HCT116 (cell line): ENCODE results near the gene CABP2. TPM values are rescaled to one million over a fixed set of nuclear protein-coding genes. Genes with fewer than 3 reads are reported as not detected.

Experiments used
- ATAC-seq: fragments of 200-7000 bp; cut with Tn5 transposase; 2 replicates; pipeline ENCODE4 v1.9.1; 2020; ENCODE audit warnings: mild to moderate bottlenecking, moderate library complexity
- BruUV-seq: library from RNA; stranded (reverse); fragments of 400-500 nt; replicated peaks from 2 replicates; lab custom pipeline; 2021; lab: Mats Ljungman, UMichigan
- CTCF ChIA-PET: fragments of 300-600 bp; sonication (Branson Sonifier 250); formaldehyde crosslinking; loops from one replicate; lab custom pipeline; 2021; ENCODE audit warnings: antibody characterized with exemption; lab: Charles Lee
- POLR2A ChIA-PET: fragments of 300-600, 350-600 bp; sonication (Branson Sonifier 250); formaldehyde crosslinking; loops from one replicate; lab custom pipeline; 2021; ENCODE audit warnings: antibody characterized with exemption; lab: Charles Lee
- RAD21 ChIA-PET, 2 experiments: fragments of 300-600 bp; sonication (Branson Sonifier 250); formaldehyde crosslinking; loops; one replicate each; lab custom pipeline; 2023; ENCODE audit warnings: low total read pairs in 2 of 2; ENCODE audit not compliant: uncharacterized antibody in 2 of 2, unreplicated experiment in 2 of 2, low non-redundant PET in 1 of 2; lab: Charles Lee
- DNase-seq: peaks from one replicate; pipeline ENCODE4 v3.0.0-alpha.2; 2010; ENCODE audit warnings: low read depth, low spot score
- H2AFZ ChIP-seq: fragments of 200-600 bp; shearing (Covaris generic), sonication (generic); 2 replicates; pipeline ENCODE4 v1.6.1; 2017; ENCODE audit warnings: low read depth, mixed run types, mixed read lengths, antibody characterized with exemption, low read length; ENCODE audit not compliant: poor library complexity, severe bottlenecking
- H3K27ac ChIP-seq: 2 replicates; pipeline ENCODE4 v1.5.1; 2012; ENCODE audit warnings: low read depth, low read length
- H3K27me3 ChIP-seq: fragments of 200-600 bp; sonication (generic); 2 replicates; pipeline ENCODE4 v1.6.1; 2016; ENCODE audit warnings: mixed run types, low read length, mixed read lengths; ENCODE audit not compliant: insufficient read depth
- H3K36me3 ChIP-seq, 2 experiments: fragments of 200-500 bp in 1 of 2; fragments of 200-600 bp in 1 of 2; sonication (Bioruptor generic) in 1 of 2; sonication (generic) in 1 of 2; 2 replicates each; pipeline versions ENCODE4 v1.5.1 to v1.6.1; 2014 to 2016; ENCODE audit warnings: low read length in 2 of 2, inconsistent platforms in 1 of 2, mixed read lengths in 1 of 2, mixed run types in 1 of 2; ENCODE audit not compliant: insufficient read depth in 2 of 2, control insufficient read depth in 1 of 2
- H3K4me1 ChIP-seq, 2 experiments: fragments of 200-600 bp in 1 of 2; sonication (generic) in 1 of 2; 2 replicates each; pipeline versions ENCODE4 v1.5.1 to v1.6.1; 2012 to 2017; ENCODE audit warnings: low read length in 2 of 2, inconsistent platforms in 1 of 2, mild to moderate bottlenecking in 1 of 2, mixed read lengths in 1 of 2, mixed run types in 1 of 2, moderate library complexity in 1 of 2; ENCODE audit not compliant: insufficient read depth in 2 of 2, control insufficient read depth in 1 of 2
- H3K4me2 ChIP-seq: fragments of 200-600 bp; sonication (generic); 2 replicates; pipeline ENCODE4 v1.6.1; 2017; ENCODE audit warnings: mixed run types, low read length, mixed read lengths
- H3K4me3 ChIP-seq, 2 experiments: fragments of 200-600 bp in 1 of 2; sonication (generic) in 1 of 2; replicated peaks in 1 of 2; 2 replicates each; pipeline ENCODE4 v1.5.1; 2011 to 2016; ENCODE audit warnings: low read length in 2 of 2, control low read depth in 1 of 2, low read depth in 1 of 2, mild to moderate bottlenecking in 1 of 2, mixed read lengths in 1 of 2, mixed run types in 1 of 2
- H3K79me2 ChIP-seq: fragments of 200-600 bp; sonication (generic); 2 replicates; pipeline ENCODE4 v1.6.1; 2017; ENCODE audit warnings: mild to moderate bottlenecking, mixed run types, low read length, moderate library complexity, mixed read lengths; ENCODE audit not compliant: insufficient read depth
- H3K9ac ChIP-seq: fragments of 200-600 bp; sonication (generic); 2 replicates; pipeline ENCODE4 v1.6.1; 2016; ENCODE audit warnings: low read length, mixed read lengths
- H3K9me2 ChIP-seq: fragments of 200-600 bp; sonication (generic), shearing (Covaris generic); 2 replicates; pipeline ENCODE4 v1.6.1; 2017; ENCODE audit warnings: mixed run types, mild to moderate bottlenecking, moderate library complexity; ENCODE audit not compliant: insufficient read depth
- H3K9me3 ChIP-seq, 2 experiments: fragments of 200-500 bp in 1 of 2; fragments of 200-600 bp in 1 of 2; sonication (Bioruptor generic) in 1 of 2; sonication (generic) in 1 of 2; 2 replicates each; pipeline ENCODE4 v1.6.1; 2014 to 2017; ENCODE audit warnings: low read length in 2 of 2, mixed read lengths in 2 of 2, inconsistent platforms in 1 of 2, low read depth in 1 of 2, mild to moderate bottlenecking in 1 of 2, mixed run types in 1 of 2, moderate library complexity in 1 of 2; ENCODE audit not compliant: control insufficient read depth in 1 of 2, insufficient read depth in 1 of 2
- H4K20me1 ChIP-seq: fragments of 200-600 bp; sonication (generic), shearing (Covaris generic); 2 replicates; pipeline ENCODE4 v1.6.1; 2017; ENCODE audit warnings: mixed run types, mild to moderate bottlenecking, moderate library complexity; ENCODE audit not compliant: insufficient read depth
- CBX3 ChIP-seq: IDR thresholded peaks from 2 replicates; pipeline ENCODE4 v1.6.1; 2012; ENCODE audit warnings: low read depth
- ELF1 ChIP-seq: IDR thresholded peaks from 2 replicates; pipeline ENCODE4 v1.6.1; 2012; ENCODE audit warnings: low read depth, borderline replicate concordance
- JUND ChIP-seq: IDR thresholded peaks from 2 replicates; pipeline ENCODE4 v1.6.1; 2012
- POLR2AphosphoS5 ChIP-seq: IDR thresholded peaks from 2 replicates; pipeline ENCODE4 v1.6.1; 2011; ENCODE audit warnings: mild to moderate bottlenecking, low read depth, low read length, moderate library complexity
- SIN3A ChIP-seq: IDR thresholded peaks from 2 replicates; pipeline ENCODE4 v1.6.1; 2012; ENCODE audit warnings: low read depth
- SRF ChIP-seq: IDR thresholded peaks from 2 replicates; pipeline ENCODE4 v1.6.1; 2012; ENCODE audit warnings: low read depth
- YY1 ChIP-seq: IDR thresholded peaks from 2 replicates; pipeline ENCODE4 v1.6.1; 2011; ENCODE audit warnings: low read length, low read depth, moderate library complexity, mild to moderate bottlenecking; ENCODE audit not compliant: insufficient replicate concordance; ENCODE audit errors: extremely low read depth
- ZFX ChIP-seq: fragments of 450-650 bp; IDR thresholded peaks from 2 replicates; pipeline ENCODE4 v1.6.1; 2017
- ZNF274 ChIP-seq: fragments of 200-500 bp; sonication (Bioruptor generic); IDR thresholded peaks from 2 replicates; pipeline ENCODE4 v1.6.1; 2014; ENCODE audit warnings: mild to moderate bottlenecking, low read depth, low read length, inconsistent platforms
- intact Hi-C: fragments of 100-400 bp; cut with micrococcal nuclease; formaldehyde crosslinking; loops from 2 replicates; pipeline ENCODE4 v1.10.0; 2022
- total RNA-seq: library from RNA; stranded (reverse); gene quantifications from one replicate; pipeline ENCODE4 v1.2.1, GENCODE V29; 2021; ENCODE audit not compliant: unreplicated experiment
- TF ChIP-seq, protein P1 (sequence below), 3 experiments: fragments of 200-600 bp in 1 of 3; sonication (generic) in 1 of 3; IDR thresholded peaks in 2 of 3; conservative IDR thresholded peaks in 1 of 3; 2 replicates each; pipeline ENCODE4 v1.5.1; 2012 to 2017; ENCODE audit warnings: low read depth in 2 of 3, low read length in 2 of 3, antibody characterized with exemption in 1 of 3, borderline replicate concordance in 1 of 3, control low read depth in 1 of 3, mild to moderate bottlenecking in 1 of 3, mixed read lengths in 1 of 3, mixed run types in 1 of 3, moderate library complexity in 1 of 3; ENCODE audit not compliant: insufficient read depth in 1 of 3
- TF ChIP-seq, protein P2 (sequence below): IDR thresholded peaks from 2 replicates; pipeline ENCODE4 v1.6.1; 2012
- TF ChIP-seq, protein P3 (sequence below): IDR thresholded peaks from 2 replicates; pipeline ENCODE4 v1.6.1; 2011; ENCODE audit warnings: mild to moderate bottlenecking, low read length, moderate library complexity; ENCODE audit not compliant: insufficient replicate concordance; ENCODE audit errors: extremely low read depth

The CABP2 gene
- total RNA-seq, 1 experiment from 2014 or later, result not detected

DNA sequence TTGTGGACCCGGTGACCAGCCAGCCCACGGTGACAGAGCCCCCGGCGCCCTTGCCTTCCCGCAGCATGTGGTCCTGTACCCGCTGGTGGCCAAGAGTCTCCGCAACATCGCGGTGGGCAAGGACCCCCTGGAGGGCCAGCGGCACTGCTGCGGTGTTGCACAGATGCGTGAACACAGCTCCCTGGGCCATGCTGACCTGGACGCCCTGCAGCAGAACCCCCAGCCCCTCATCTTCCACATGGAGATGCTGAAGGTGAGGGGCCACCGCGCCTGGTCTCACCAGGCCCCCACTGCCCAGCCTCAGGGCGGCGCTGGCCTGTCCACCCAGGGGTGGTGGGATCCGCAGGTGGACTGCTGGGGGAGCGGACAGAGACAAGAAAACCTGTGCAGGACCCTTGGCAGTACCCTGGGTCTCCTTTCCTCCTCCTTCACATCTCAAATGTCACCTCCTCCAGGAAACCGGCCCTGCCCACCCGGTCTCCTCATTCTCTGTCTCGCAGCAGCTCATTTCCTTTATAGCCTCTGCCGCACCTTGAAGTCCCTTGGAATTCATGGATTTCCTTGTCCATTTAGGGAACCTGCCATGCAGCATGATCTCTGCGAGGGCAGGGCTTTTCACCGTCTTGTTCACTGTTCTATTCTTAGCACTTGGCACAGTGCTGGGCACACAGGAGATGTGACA is 33.9 kb downstream of the CABP2 start:
- CTCF ChIA-PET, result no interaction called here

More for the DNA sequence above, 33.9 kb downstream of the CABP2 start:
- H3K79me2 ChIP-seq, result no peaks in the 10 kb centered on the region
- peaks cover 7 to 13% of the 10 kb centered on the region in 2 experiments; a peak in 3 of 4 replicates for H3K4me1 ChIP-seq
- POLR2A ChIA-PET, result no interaction called here
- no peaks in the 10 kb centered on the region for H3K27me3 ChIP-seq
- ATAC-seq, result no peak
- H3K9ac ChIP-seq, result no peak overlapping the region
- H3K36me3 ChIP-seq, result no peaks in the 10 kb centered on the region; a peak in 2 of 4 replicates
- no peak overlapping the region for H3K4me3 ChIP-seq
- no peaks in the 10 kb centered on the region for H4K20me1 ChIP-seq
- no peak overlapping the region for H2AFZ ChIP-seq
- H3K9me3 ChIP-seq, result no peaks in the 10 kb centered on the region
- DNase-seq, result no peak
- BruUV-seq, result no TSS peak
- TF ChIP-seq, protein P1, sequence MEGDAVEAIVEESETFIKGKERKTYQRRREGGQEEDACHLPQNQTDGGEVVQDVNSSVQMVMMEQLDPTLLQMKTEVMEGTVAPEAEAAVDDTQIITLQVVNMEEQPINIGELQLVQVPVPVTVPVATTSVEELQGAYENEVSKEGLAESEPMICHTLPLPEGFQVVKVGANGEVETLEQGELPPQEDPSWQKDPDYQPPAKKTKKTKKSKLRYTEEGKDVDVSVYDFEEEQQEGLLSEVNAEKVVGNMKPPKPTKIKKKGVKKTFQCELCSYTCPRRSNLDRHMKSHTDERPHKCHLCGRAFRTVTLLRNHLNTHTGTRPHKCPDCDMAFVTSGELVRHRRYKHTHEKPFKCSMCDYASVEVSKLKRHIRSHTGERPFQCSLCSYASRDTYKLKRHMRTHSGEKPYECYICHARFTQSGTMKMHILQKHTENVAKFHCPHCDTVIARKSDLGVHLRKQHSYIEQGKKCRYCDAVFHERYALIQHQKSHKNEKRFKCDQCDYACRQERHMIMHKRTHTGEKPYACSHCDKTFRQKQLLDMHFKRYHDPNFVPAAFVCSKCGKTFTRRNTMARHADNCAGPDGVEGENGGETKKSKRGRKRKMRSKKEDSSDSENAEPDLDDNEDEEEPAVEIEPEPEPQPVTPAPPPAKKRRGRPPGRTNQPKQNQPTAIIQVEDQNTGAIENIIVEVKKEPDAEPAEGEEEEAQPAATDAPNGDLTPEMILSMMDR (IDR thresholded peaks at IDR 0.05 in 2 of 3, conservative IDR thresholded peaks at IDR 0.05 in 1 of 3; ENCODE audit: borderline replicate concordance in 1 of 3, insufficient read depth in 1 of 3, low read depth in 2 of 3, low read length in 2 of 3), result no peak
- TF ChIP-seq SIN3A (no peak), CBX3 (no peak), YY1 (no peak), ELF1 (no peak), ZNF274 (no peak), SRF (no peak), JUND (no peak), POLR2AphosphoS5 (no peak), ZFX (no peak)
- TF ChIP-seq, protein P2, sequence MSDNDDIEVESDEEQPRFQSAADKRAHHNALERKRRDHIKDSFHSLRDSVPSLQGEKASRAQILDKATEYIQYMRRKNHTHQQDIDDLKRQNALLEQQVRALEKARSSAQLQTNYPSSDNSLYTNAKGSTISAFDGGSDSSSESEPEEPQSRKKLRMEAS, result no peak
- TF ChIP-seq, protein P3, sequence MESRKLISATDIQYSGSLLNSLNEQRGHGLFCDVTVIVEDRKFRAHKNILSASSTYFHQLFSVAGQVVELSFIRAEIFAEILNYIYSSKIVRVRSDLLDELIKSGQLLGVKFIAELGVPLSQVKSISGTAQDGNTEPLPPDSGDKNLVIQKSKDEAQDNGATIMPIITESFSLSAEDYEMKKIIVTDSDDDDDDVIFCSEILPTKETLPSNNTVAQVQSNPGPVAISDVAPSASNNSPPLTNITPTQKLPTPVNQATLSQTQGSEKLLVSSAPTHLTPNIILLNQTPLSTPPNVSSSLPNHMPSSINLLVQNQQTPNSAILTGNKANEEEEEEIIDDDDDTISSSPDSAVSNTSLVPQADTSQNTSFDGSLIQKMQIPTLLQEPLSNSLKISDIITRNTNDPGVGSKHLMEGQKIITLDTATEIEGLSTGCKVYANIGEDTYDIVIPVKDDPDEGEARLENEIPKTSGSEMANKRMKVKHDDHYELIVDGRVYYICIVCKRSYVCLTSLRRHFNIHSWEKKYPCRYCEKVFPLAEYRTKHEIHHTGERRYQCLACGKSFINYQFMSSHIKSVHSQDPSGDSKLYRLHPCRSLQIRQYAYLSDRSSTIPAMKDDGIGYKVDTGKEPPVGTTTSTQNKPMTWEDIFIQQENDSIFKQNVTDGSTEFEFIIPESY, result no peak
- TF ChIP-seq, all 23 proteins: peak for 0
- no peaks in the 10 kb centered on the region for H3K9me2 ChIP-seq
- RAD21 ChIA-PET, result no interaction called here
- H3K27ac ChIP-seq, result no peak overlapping the region
- H3K4me2 ChIP-seq, result no peak overlapping the region
- intact Hi-C loops, result no loop called here
